ENCODE data around the gene ISLR. TPM values are rescaled to one million over a fixed set of nuclear protein-coding genes. Genes with fewer than 3 reads are reported as not detected.

The ISLR gene
- total and polyA plus RNA-seq, 2 experiments from 2014 or later: 0.55 TPM; not detected in 1

GRCh38 chr15:74206801-74207281, 33.3 kb downstream of the ISLR start:
- TF ChIP-seq ZNF331 (CRISPR knock-in tag; IDR thresholded peaks at IDR 0.05; ENCODE audit: low read depth) (no peak), JUNB (IDR thresholded peaks at IDR 0.05; ENCODE audit: unreplicated experiment) (no peak)
- DNase-seq (ENCODE audit: low spot score) (no peak), ATAC-seq (no peak)
- H3K27me3 Mint-ChIP-seq (ENCODE audit: insufficient read depth, low read depth, poor library complexity): peaks cover 38% of the 10 kb centered on the region
- Histone ChIP-seq H3K27ac (ENCODE audit: low read depth) (no peak overlapping the region), H3F3A (replicated peaks; ENCODE audit: low read depth) (peaks cover 5% of the 10 kb centered on the region; the same call in 1 of the 2 replicates), H3K27me3 (ENCODE audit: insufficient read depth) (peaks cover 28% of the 10 kb centered on the region), H4K20me1 (replicated peaks; ENCODE audit: insufficient read depth) (no peaks in the 10 kb centered on the region), H3K4me3 (no peak overlapping the region), H2AFZ (no peak overlapping the region), H3K4me1 (ENCODE audit: insufficient read depth) (peaks cover 57% of the 10 kb centered on the region), H3K9me2 (ENCODE audit: insufficient read depth) (no peaks in the 10 kb centered on the region), H3K79me2 (replicated peaks; ENCODE audit: insufficient read depth) (no peaks in the 10 kb centered on the region), H3K4me2 (no peak overlapping the region), H3K36me3 (ENCODE audit: insufficient read depth) (no peaks in the 10 kb centered on the region)
- H3K4me3 Mint-ChIP-seq: no peak overlapping the region; the same call in 2 of the 3 replicates
- H3K36me3 Mint-ChIP-seq (ENCODE audit: low read depth): peaks cover 26% of the 10 kb centered on the region
- H3K27ac Mint-ChIP-seq: no peak overlapping the region
- H3K4me1 Mint-ChIP-seq: peaks cover 85% of the 10 kb centered on the region
- H3K9me3 Mint-ChIP-seq: no peaks in the 10 kb centered on the region; the same call in 1 of the 3 replicates

GRCh38 chr15:74207652-74208440, 34.3 kb downstream of the ISLR start:
- no peak overlapping the region for H3K27ac ChIP-seq (ENCODE audit: low read depth)
- peak overlapping the region; percentile 77; the same call in 1 of the 2 replicates for H3K4me2 ChIP-seq
- no peak for DNase-seq (ENCODE audit: low spot score)
- peaks cover 62% of the 10 kb centered on the region for H3K4me1 ChIP-seq (ENCODE audit: insufficient read depth)
- Mint-ChIP-seq H3K9me3 (no peaks in the 10 kb centered on the region; the same call in 1 of the 3 replicates), H3K36me3 (ENCODE audit: low read depth) (peaks cover 27% of the 10 kb centered on the region), H3K27ac (no peak overlapping the region; the same call in 1 of the 2 replicates), H3K4me1 (peaks cover 86% of the 10 kb centered on the region), H3K27me3 (ENCODE audit: insufficient read depth, low read depth, poor library complexity) (peaks cover 39% of the 10 kb centered on the region), H3K4me3 (no peak overlapping the region; the same call in 2 of the 3 replicates)
- TF ChIP-seq POLR2AphosphoS5 (IDR thresholded peaks at IDR 0.05; ENCODE audit: low read depth) (no peak), CREB1 (CRISPR knock-in tag; IDR thresholded peaks at IDR 0.05; ENCODE audit: low read depth) (no peak), ETS1 (IDR thresholded peaks at IDR 0.05) (no peak)
- no peaks in the 10 kb centered on the region for H3K79me2 ChIP-seq (replicated peaks; ENCODE audit: insufficient read depth)
- H4K20me1 ChIP-seq (replicated peaks; ENCODE audit: insufficient read depth): no peaks in the 10 kb centered on the region
- H2AFZ ChIP-seq: no peak overlapping the region
- no peak overlapping the region for H3K4me3 ChIP-seq
- H3F3A ChIP-seq (replicated peaks; ENCODE audit: low read depth): no peaks in the 10 kb centered on the region; the same call in 1 of the 2 replicates
- no peak for ATAC-seq
- peaks cover 33% of the 10 kb centered on the region for H3K27me3 ChIP-seq (ENCODE audit: insufficient read depth)
- H3K36me3 ChIP-seq (ENCODE audit: insufficient read depth): no peaks in the 10 kb centered on the region
- H3K9me2 ChIP-seq (ENCODE audit: insufficient read depth): no peaks in the 10 kb centered on the region

GRCh38 chr15:74208496-74208895, 35.0 kb downstream of the ISLR start:
- DNase-seq (ENCODE audit: low spot score) (peak; percentile 51), ATAC-seq (peak; percentile 3)
- Mint-ChIP-seq H3K27ac (peak overlapping the region; percentile 3; the same call in 1 of the 2 replicates), H3K4me1 (peaks cover 85% of the 10 kb centered on the region), H3K4me3 (peak overlapping the region; percentile 45), H3K36me3 (ENCODE audit: low read depth) (peaks cover 27% of the 10 kb centered on the region), H3K9me3 (no peaks in the 10 kb centered on the region; the same call in 1 of the 3 replicates), H3K27me3 (ENCODE audit: insufficient read depth, low read depth, poor library complexity) (peaks cover 36% of the 10 kb centered on the region)
- Histone ChIP-seq H3F3A (replicated peaks; ENCODE audit: low read depth) (peaks cover 2% of the 10 kb centered on the region), H3K27ac (ENCODE audit: low read depth) (0 out of 2 replicates have a peak overlapping the region, but pooled peaks have one; percentile 34), H3K4me2 (peak overlapping the region; percentile 77), H3K4me3 (peak overlapping the region; percentile 38; the same call in 1 of the 2 replicates), H3K79me2 (replicated peaks; ENCODE audit: insufficient read depth) (no peaks in the 10 kb centered on the region), H3K27me3 (ENCODE audit: insufficient read depth) (peaks cover 36% of the 10 kb centered on the region), H2AFZ (no peak overlapping the region), H3K36me3 (ENCODE audit: insufficient read depth) (no peaks in the 10 kb centered on the region), H3K9me2 (ENCODE audit: insufficient read depth) (no peaks in the 10 kb centered on the region), H3K4me1 (ENCODE audit: insufficient read depth) (peaks cover 63% of the 10 kb centered on the region), H4K20me1 (replicated peaks; ENCODE audit: insufficient read depth) (no peaks in the 10 kb centered on the region)
- TF ChIP-seq CTCF (conservative IDR thresholded peaks at IDR 0.05; ENCODE audit: low read depth in 2 of 2) (no peak), REST (IDR thresholded peaks at IDR 0.05; ENCODE audit: unreplicated experiment) (no peak)

All from GM23338 (cell line).